RWPE1 (cell line): ENCODE measurements around the gene JAZF1.

ENCODE experiments used
- CTCF ChIA-PET: fragments of 350-600 bp; sonication (Branson Sonifier 250); formaldehyde crosslinking; extraction: SDS; loops from one replicate; lab custom pipeline; 2021; lab: Yijun Ruan, JAX
- POLR2A ChIA-PET: fragments of 400-600 bp; formaldehyde crosslinking; extraction: SDS; loops from one replicate; lab custom pipeline; 2020; ENCODE audit warnings: antibody characterized with exemption; ENCODE audit not compliant: low non-redundant PET; lab: Yijun Ruan, JAX
- DNase-seq: peaks from one replicate; pipeline ENCODE4 v3.0.0; 2012; ENCODE audit warnings: low spot score
- H3K27ac ChIP-seq: fragments of 450-650 bp; 2 replicates; pipeline ENCODE4 v1.5.1; 2017
- CTCF ChIP-seq: fragments of 450-650 bp; conservative IDR thresholded peaks from 2 replicates; pipeline ENCODE4 v1.5.1; 2017; ENCODE audit warnings: low read depth, mild to moderate bottlenecking

The JAZF1 gene

GRCh38 chr7:27961255-27961654 lies 219.3 kb downstream of the JAZF1 start:
- peak; percentile 55 for DNase-seq
- TF ChIP-seq CTCF = no peak
- POLR2A ChIA-PET = no interaction called here

GRCh38 chr7:27960415-27960814 lies 220.2 kb downstream of the JAZF1 start:
- no peak overlapping the region for H3K27ac ChIP-seq
- no peak for TF ChIP-seq CTCF
- CTCF ChIA-PET = interaction anchor here (1.4 kb wide), 1 partner anchor 12 kb away, joined by 3 read pairs; no protein-coding TSS in a partner anchor
- POLR2A ChIA-PET = no interaction called here
- DNase-seq = no peak

More at GRCh38 chr7:27961255-27961654, 219.3 kb downstream of the JAZF1 start:
- CTCF ChIA-PET = interaction anchor here (1.4 kb wide), 1 partner anchor 12 kb away, joined by 3 read pairs; no protein-coding TSS in a partner anchor
- no peak overlapping the region for H3K27ac ChIP-seq

DNA sequence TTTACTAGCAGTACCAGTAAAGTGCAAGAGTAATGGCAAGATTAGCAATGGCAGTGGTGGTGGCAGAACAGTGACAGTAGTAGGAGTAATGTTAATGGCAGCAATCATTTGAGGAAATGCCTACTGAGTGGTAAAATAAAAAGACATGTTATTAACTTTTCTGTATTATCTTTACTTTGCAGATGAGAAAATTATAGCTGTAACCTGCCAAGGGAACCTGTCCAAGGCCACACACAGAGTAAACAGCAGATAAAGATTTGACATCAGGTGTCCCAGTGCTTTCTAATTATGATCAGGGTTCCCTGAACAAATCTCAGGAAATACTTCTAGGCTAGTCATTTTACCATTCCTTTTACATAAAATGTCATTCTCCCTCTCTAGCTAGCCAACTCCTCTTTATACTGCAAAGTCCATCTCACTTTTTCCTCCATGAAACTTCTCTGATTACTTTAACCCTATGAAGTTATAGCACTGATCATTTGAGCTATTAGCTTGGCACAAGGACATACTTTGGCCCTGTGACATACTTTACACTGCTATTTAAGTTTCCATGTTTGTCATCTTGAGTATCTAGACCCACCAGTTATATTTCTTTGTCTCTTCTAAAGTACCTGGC lies 221.6 kb downstream of the JAZF1 start:
- no peak overlapping the region for H3K27ac ChIP-seq
- TF ChIP-seq CTCF = no peak
- ChIA-PET CTCF (no interaction called here), POLR2A (no interaction called here)
- no peak for DNase-seq

DNA sequence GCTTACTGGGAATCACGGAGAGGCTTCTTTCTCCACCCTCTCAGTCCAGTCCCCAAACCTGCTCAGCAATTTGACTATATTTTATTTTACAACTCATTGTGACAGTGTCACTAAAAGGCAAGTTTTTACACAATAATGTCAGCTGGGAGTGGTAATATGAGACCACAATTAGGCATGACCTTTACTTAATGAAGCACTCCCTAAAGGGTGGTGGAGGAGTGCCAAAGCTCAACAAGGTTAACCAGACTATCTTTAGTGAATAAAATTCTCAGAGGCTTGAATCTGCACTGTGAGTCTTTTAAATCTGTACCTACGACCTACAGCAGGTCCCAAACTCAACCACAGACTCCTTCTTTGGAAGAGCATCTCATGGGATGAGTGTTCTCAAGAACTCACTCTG lies 225.0 kb downstream of the JAZF1 start:
- no peak overlapping the region for H3K27ac ChIP-seq
- CTCF ChIA-PET = no interaction called here
- TF ChIP-seq CTCF = no peak
- DNase-seq = no peak
- POLR2A ChIA-PET = no interaction called here

GRCh38 chr7:27955011-27955410 lies 225.6 kb downstream of the JAZF1 start:
- CTCF ChIA-PET = interaction anchor here (0.6 to 0.7 kb wide), 2 partner anchors 25 to 41 kb away, joined by 5 to 6 read pairs; no protein-coding TSS in a partner anchor

DNA sequence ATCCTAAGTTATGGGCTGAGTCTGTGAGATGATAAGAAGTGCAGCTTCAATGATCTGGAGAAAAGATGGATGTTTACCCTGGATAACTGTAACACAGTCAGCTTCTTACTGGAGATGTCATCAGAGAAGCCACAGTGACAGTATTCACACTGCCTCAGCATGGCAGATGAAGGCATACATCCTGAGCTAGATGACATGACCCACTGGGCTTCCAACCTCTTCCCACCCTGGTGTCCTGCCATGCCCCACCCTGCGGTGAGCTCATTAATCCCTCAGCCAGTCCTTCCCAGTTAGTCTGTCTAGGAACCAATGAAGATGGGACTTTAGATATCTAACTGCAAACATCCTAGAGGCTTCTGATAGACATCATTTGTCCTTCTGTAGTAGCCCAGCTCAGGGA lies 226.8 kb downstream of the JAZF1 start:
- ChIA-PET CTCF (no interaction called here), POLR2A (no interaction called here)
- no peak for TF ChIP-seq CTCF
- no peak overlapping the region for H3K27ac ChIP-seq
- DNase-seq = no peak

More at GRCh38 chr7:27955011-27955410, 225.6 kb downstream of the JAZF1 start:
- TF ChIP-seq CTCF = no peak
- DNase-seq = no peak
- H3K27ac ChIP-seq = no peak overlapping the region
- POLR2A ChIA-PET = no interaction called here
